Neuronal stem cell (in vitro differentiated cells): Measurements from ENCODE around the gene TSNAX.

ENCODE experiments used
- DNase-seq: peaks from one replicate; pipeline ENCODE4 v3.0.0-alpha.2; 2013; ENCODE audit warnings: low spot score
- H2AFZ ChIP-seq: one replicate; pipeline ENCODE4 v1.6.1; 2013; ENCODE audit warnings: mild to moderate bottlenecking, low read length, inconsistent platforms
- H2AK5ac ChIP-seq: 2 replicates; pipeline ENCODE4 v1.6.1; 2013; ENCODE audit warnings: low read depth, mild to moderate bottlenecking, inconsistent platforms, low read length, moderate library complexity, mixed read lengths
- H2BK120ac ChIP-seq: 2 replicates; pipeline ENCODE4 v1.6.1; 2013; ENCODE audit warnings: low read depth, mild to moderate bottlenecking, inconsistent platforms, low read length, moderate library complexity, mixed read lengths
- H2BK12ac ChIP-seq: one replicate; pipeline ENCODE4 v1.6.1; 2013; ENCODE audit warnings: low read length, inconsistent platforms
- H2BK15ac ChIP-seq: 2 replicates; pipeline ENCODE4 v1.6.1; 2013; ENCODE audit warnings: mild to moderate bottlenecking, low read length, inconsistent platforms, mixed read lengths
- H2BK5ac ChIP-seq: one replicate; pipeline ENCODE4 v1.6.1; 2013; ENCODE audit warnings: inconsistent platforms, mild to moderate bottlenecking, low read length, moderate library complexity
- H3K14ac ChIP-seq: one replicate; pipeline ENCODE4 v1.6.1; 2013; ENCODE audit warnings: low read length, inconsistent platforms
- H3K18ac ChIP-seq: 2 replicates; pipeline ENCODE4 v1.6.1; 2013; ENCODE audit warnings: low read length, inconsistent platforms
- H3K23ac ChIP-seq: 2 replicates; pipeline ENCODE4 v1.6.1; 2013; ENCODE audit warnings: low read depth, mild to moderate bottlenecking, mixed read lengths, low read length, inconsistent platforms; ENCODE audit not compliant: poor library complexity
- H3K27ac ChIP-seq: replicated peaks from 3 replicates; pipeline ENCODE4 v1.5.1; 2013; ENCODE audit warnings: low read length, inconsistent platforms
- H3K27me3 ChIP-seq, 3 experiments: 2 replicates each; pipeline ENCODE4 v1.6.1; 2013; ENCODE audit warnings: low read length in 3 of 3, mild to moderate bottlenecking in 2 of 3, inconsistent platforms in 1 of 3, low read depth in 1 of 3, mixed read lengths in 1 of 3, moderate library complexity in 1 of 3; ENCODE audit not compliant: control insufficient read depth in 3 of 3, insufficient read depth in 3 of 3
- H3K36me3 ChIP-seq, 2 donors: replicated peaks in 1 of 2; 2 replicates each; pipeline ENCODE4 v1.6.1; 2013; ENCODE audit warnings: low read length in 2 of 2; ENCODE audit not compliant: control insufficient read depth in 2 of 2, insufficient read depth in 2 of 2
- H3K4ac ChIP-seq: 2 replicates; pipeline ENCODE4 v1.6.1; 2013; ENCODE audit warnings: inconsistent platforms, mild to moderate bottlenecking, low read length, moderate library complexity
- H3K4me1 ChIP-seq, 2 donors: 1 replicate in 1 of 2; 2 replicates in 1 of 2; pipeline ENCODE4 v1.6.1; 2013; ENCODE audit warnings: low read length in 2 of 2, low read depth in 1 of 2; ENCODE audit not compliant: control insufficient read depth in 2 of 2, insufficient read depth in 1 of 2
- H3K4me2 ChIP-seq: one replicate; pipeline ENCODE4 v1.6.1; 2013; ENCODE audit warnings: mild to moderate bottlenecking, low read length, inconsistent platforms; ENCODE audit not compliant: insufficient read depth, poor library complexity, severe bottlenecking
- H3K4me3 ChIP-seq, 2 donors: 2 replicates each; pipeline ENCODE4 v1.5.1; 2013; ENCODE audit warnings: low read length in 2 of 2, mild to moderate bottlenecking in 2 of 2, inconsistent platforms in 1 of 2, moderate library complexity in 1 of 2
- H3K79me1 ChIP-seq: one replicate; pipeline ENCODE4 v1.6.1; 2013; ENCODE audit warnings: low read depth, mild to moderate bottlenecking, inconsistent platforms, low read length, moderate library complexity
- H3K9ac ChIP-seq: one replicate; pipeline ENCODE4 v1.6.1; 2013; ENCODE audit warnings: mild to moderate bottlenecking, low read depth, low read length, inconsistent platforms; ENCODE audit not compliant: poor library complexity
- H3K9me3 ChIP-seq, 2 donors: replicated peaks in 1 of 2; 2 replicates each; pipeline versions ENCODE3 to v1.6.1; 2013; ENCODE audit warnings: low read length in 2 of 2, mild to moderate bottlenecking in 2 of 2, inconsistent platforms in 1 of 2, low read depth in 1 of 2, mixed read lengths in 1 of 2, moderate library complexity in 1 of 2; ENCODE audit not compliant: control insufficient read depth in 2 of 2, insufficient read depth in 1 of 2
- H4K8ac ChIP-seq: one replicate; pipeline ENCODE4 v1.6.1; 2013; ENCODE audit warnings: low read depth, mild to moderate bottlenecking, inconsistent platforms, low read length, moderate library complexity
- H4K91ac ChIP-seq: one replicate; pipeline ENCODE4 v1.6.1; 2013; ENCODE audit warnings: low read length, low read depth, mild to moderate bottlenecking, inconsistent platforms; ENCODE audit not compliant: poor library complexity
- WGBS, 2 donors: extraction: QIAGEN DNeasy Blood & Tissue Kit; methylation state at CpG; one replicate each; pipeline ENCODE4 v1.1.7; 2013; ENCODE audit warnings: missing lambda C conversion rate in 2 of 2, mixed read lengths in 1 of 2; ENCODE audit not compliant: insufficient read length in 2 of 2, insufficient replicate concordance in 1 of 2; ENCODE audit errors: extremely low coverage in 2 of 2; 5-methylcytosine and 5-hydroxymethylcytosine counted together

TSNAX gene

DNA sequence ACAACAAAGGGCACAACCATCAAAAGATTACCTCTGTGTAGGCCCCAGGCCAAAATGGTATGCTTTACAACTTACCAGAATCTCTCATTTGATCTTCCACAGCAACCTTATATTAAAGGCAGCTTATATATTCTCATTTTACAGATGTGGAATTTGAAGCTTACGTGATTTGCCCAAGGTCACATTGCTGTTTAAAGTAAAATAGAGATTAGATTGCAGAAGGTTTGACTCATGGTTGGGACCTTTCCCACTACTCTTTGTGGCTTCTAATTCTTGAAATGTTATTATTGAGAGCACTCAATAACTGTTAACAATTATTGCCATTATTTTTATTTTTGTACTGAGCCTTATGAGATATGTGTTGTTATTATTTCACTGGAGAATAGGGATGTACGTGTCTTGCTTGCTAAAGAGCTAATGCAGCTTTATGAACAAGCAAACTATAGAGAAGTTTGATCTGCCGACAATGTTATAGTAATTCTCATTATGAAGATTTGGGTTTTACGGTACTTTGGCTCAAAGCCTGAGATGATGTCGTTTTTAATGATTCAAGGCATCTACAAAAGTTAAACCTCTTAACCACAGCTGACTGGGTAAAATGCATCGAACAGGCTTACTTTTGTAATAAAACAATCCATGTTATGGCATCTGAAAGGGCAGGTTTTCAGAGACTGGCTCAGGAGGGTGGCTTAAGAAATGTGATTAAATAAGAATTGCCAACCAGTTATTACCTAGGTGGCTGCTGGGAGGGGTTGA is 43.3 kb upstream of the TSNAX start:
- no peak for DNase-seq
- Histone ChIP-seq H2AK5ac (no peak overlapping the region), H2BK12ac (no peak overlapping the region), H4K91ac (no peak overlapping the region), H3K9me3 (no peaks in the 10 kb centered on the region), H3K18ac (no peak overlapping the region), H3K27me3 (no peaks in the 10 kb centered on the region), H3K4me2 (no peak overlapping the region), H3K4ac (no peak overlapping the region), H3K36me3 (no peaks in the 10 kb centered on the region), H3K4me3 (no peak overlapping the region), H3K9ac (no peak overlapping the region), H2BK120ac (no peak overlapping the region), H3K14ac (no peak overlapping the region), H2BK5ac (no peak overlapping the region), H3K27ac (no peak overlapping the region), H3K23ac (no peak overlapping the region), H3K79me1 (no peaks in the 10 kb centered on the region), H2AFZ (no peak overlapping the region), H4K8ac (no peak overlapping the region), H3K4me1 (no peaks in the 10 kb centered on the region), H2BK15ac (no peak overlapping the region)
- WGBS, 2 donors: no CpG with 5 or more reads among the region's 6 CpGs

GRCh38 chr1:231487019-231487418 is 41.5 kb upstream of the TSNAX start:
- Histone ChIP-seq H2AK5ac (no peak overlapping the region), H3K14ac (no peak overlapping the region), H3K4me2 (no peak overlapping the region), H3K18ac (no peak overlapping the region), H3K9me3 (no peaks in the 10 kb centered on the region), H2BK12ac (no peak overlapping the region), H2BK120ac (no peak overlapping the region), H2BK5ac (no peak overlapping the region), H3K4ac (no peak overlapping the region), H3K79me1 (no peaks in the 10 kb centered on the region), H3K4me3 (no peak overlapping the region), H2BK15ac (no peak overlapping the region), H3K27me3 (no peaks in the 10 kb centered on the region), H2AFZ (no peak overlapping the region), H3K36me3 (no peaks in the 10 kb centered on the region), H3K9ac (no peak overlapping the region), H3K4me1 (no peaks in the 10 kb centered on the region), H3K27ac (no peak overlapping the region), H4K8ac (no peak overlapping the region), H3K23ac (no peak overlapping the region), H4K91ac (no peak overlapping the region)
- DNase-seq: no peak
- WGBS, 2 donors: no CpG with 5 or more reads among the region's 1 CpG

DNA sequence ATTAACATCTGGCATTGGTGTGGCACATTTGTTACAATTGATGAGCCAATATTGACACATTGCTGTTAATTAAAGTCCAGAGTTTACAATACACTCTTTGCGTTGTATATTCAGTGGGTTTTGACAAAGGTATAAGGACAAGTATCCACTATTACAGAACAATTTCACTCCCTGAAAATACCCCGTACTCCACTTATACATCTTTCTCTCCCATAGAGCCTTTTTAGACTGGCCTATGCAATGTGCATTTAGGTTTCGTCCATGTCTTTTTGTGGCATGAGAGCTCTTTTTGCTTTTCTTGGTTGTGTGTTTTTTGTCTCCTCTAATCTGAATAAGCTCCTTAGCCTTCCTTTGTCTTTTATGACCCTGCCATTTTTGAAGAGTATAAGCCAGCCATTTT is 40.6 kb upstream of the TSNAX start:
- Histone ChIP-seq H3K9me3 (no peaks in the 10 kb centered on the region), H3K36me3 (no peaks in the 10 kb centered on the region), H4K8ac (no peak overlapping the region), H3K9ac (no peak overlapping the region), H2BK12ac (no peak overlapping the region), H3K14ac (no peak overlapping the region), H3K27me3 (no peaks in the 10 kb centered on the region), H3K27ac (no peak overlapping the region), H3K4ac (no peak overlapping the region), H2AFZ (no peak overlapping the region), H4K91ac (no peak overlapping the region), H2BK5ac (no peak overlapping the region), H3K79me1 (no peaks in the 10 kb centered on the region), H2BK15ac (no peak overlapping the region), H3K4me1 (no peaks in the 10 kb centered on the region), H2AK5ac (no peak overlapping the region), H3K4me3 (no peak overlapping the region), H3K4me2 (no peak overlapping the region), H3K18ac (no peak overlapping the region), H2BK120ac (no peak overlapping the region), H3K23ac (no peak overlapping the region)
- WGBS, 2 donors: no CpG with 5 or more reads among the region's 3 CpGs
- DNase-seq: no peak

- no peak overlapping the region for H2BK5ac ChIP-seq
- H3K18ac ChIP-seq: no peak overlapping the region
- no peak overlapping the region for H2BK120ac ChIP-seq
- no peak overlapping the region for H2BK15ac ChIP-seq
- no peak overlapping the region for H3K27ac ChIP-seq
- WGBS, 2 donors: no CpG with 5 or more reads among the region's 6 CpGs
- H3K14ac ChIP-seq: no peak overlapping the region
- H3K4me1 ChIP-seq: no peaks in the 10 kb centered on the region
- H2AFZ ChIP-seq: no peak overlapping the region
- H2BK12ac ChIP-seq: no peak overlapping the region
- H2AK5ac ChIP-seq: no peak overlapping the region
- no peak overlapping the region for H3K9ac ChIP-seq
- H3K79me1 ChIP-seq: no peaks in the 10 kb centered on the region
- no peaks in the 10 kb centered on the region for H3K36me3 ChIP-seq
- H3K4me2 ChIP-seq: no peak overlapping the region
- H4K91ac ChIP-seq: no peak overlapping the region
- no peak overlapping the region for H4K8ac ChIP-seq
- no peak for DNase-seq
- H3K27me3 ChIP-seq: no peaks in the 10 kb centered on the region
- no peak overlapping the region for H3K23ac ChIP-seq
- no peak overlapping the region for H3K4ac ChIP-seq
- H3K9me3 ChIP-seq: peaks cover 0 to 2% of the 10 kb centered on the region in 2 donors
- H3K4me3 ChIP-seq: no peak overlapping the region
Observed at GRCh38 chr1:231493421-231494185, 34.9 kb upstream of the TSNAX start.
